Central memory CD4-positive, alpha-beta T cell (primary cell): Measurements from ENCODE around the gene RGN.
A peak's percentile ranks its signal among the peaks of the same experiment; 100 is the strongest.
"Not testable (repeated sequence)": the region's sequence is repeated elsewhere in the genome, so short reads cannot be mapped to it uniquely, and the experiment has no call there.

ENCODE experiments used
- DNase-seq: peaks from one replicate; pipeline ENCODE4 v3.0.0; 2022

Gene RGN

GRCh38 chrX:47124466-47124865, 46.2 kb downstream of the RGN start:
- DNase-seq = not testable (repeated sequence)

- peak; percentile 90 for DNase-seq
Measured at GRCh38 chrX:47129157-47129898, 51.1 kb downstream of the RGN start.

- no peak for DNase-seq
Measured at GRCh38 chrX:47129899-47130358, 51.7 kb downstream of the RGN start.

- no peak for DNase-seq
Measured at GRCh38 chrX:47133493-47133892, 55.2 kb downstream of the RGN start.

- not testable (repeated sequence) for DNase-seq
Measured at GRCh38 chrX:47135650-47136049, 57.4 kb downstream of the RGN start.

GRCh38 chrX:47138171-47138570, 59.9 kb downstream of the RGN start:
- DNase-seq = no peak
